Kidney tubule cell (primary cell): ENCODE measurements around the gene BRI3.

Experiments used
- DNase-seq: peaks from one replicate; pipeline ENCODE4 v3.0.0-alpha.2; 2018; ENCODE audit warnings: low spot score

Gene BRI3

DNA sequence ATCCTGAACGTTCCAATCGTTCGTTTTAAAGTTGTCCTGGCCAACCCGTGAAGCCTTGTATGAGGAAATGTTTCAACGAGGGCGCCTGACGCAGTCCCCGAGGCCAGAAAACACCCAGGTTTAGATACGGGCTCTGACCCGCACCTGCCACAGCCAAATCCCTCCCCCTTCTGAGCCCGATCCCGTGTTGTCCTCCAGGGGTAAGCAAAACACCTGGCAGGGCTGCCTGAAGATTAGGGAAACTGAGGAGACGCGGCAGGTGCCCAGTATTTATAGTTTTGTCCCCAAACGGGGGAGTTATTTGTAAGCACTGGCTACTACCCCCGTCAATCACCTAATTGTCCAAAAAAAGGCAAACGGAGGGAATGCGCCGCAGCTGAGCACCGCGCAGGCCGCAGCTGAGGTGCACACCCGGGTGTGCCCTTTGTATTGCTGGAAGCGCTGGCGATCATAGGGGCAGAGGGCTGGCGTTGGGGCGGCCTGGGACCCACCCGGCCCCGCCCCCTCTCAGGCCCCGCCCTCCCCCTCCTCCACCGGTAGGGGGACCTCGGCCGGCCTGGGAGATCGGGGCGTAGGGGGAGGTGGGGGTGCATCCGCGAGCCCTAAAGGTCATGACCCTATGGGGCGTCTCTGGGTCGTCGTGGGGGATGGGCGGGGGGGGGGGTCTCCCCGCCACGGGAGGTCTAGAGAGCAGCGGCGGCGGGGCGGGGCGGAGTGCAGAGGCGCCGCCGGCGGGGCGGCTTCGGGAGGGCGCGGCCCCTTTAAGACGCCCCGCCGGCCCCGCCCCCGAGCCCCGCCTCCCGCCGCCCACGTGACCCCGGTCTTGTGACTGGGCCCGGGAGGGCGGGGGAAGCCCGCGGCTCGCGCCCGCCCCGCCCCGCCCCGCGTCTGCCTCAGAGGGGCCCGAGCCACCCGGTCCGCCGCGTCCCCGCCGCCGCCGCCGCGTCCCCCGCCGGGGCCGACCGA is at the start of gene BRI3:
Gene BRI3, plus strand, starts transcription at position 896 of the 966 bp plus-strand sequence. CDS start 110 bp downstream, outside the sequence.
- peak; percentile 93 for DNase-seq

GRCh38 chr7:98232263-98232585 is 49.3 kb upstream of the BRI3 start:
- DNase-seq, result no peak

- DNase-seq, result no peak
Observed at GRCh38 chr7:98232799-98233198, 48.7 kb upstream of the BRI3 start.

GRCh38 chr7:98233219-98234070 is 48.0 kb upstream of the BRI3 start:
- no peak for DNase-seq

DNA sequence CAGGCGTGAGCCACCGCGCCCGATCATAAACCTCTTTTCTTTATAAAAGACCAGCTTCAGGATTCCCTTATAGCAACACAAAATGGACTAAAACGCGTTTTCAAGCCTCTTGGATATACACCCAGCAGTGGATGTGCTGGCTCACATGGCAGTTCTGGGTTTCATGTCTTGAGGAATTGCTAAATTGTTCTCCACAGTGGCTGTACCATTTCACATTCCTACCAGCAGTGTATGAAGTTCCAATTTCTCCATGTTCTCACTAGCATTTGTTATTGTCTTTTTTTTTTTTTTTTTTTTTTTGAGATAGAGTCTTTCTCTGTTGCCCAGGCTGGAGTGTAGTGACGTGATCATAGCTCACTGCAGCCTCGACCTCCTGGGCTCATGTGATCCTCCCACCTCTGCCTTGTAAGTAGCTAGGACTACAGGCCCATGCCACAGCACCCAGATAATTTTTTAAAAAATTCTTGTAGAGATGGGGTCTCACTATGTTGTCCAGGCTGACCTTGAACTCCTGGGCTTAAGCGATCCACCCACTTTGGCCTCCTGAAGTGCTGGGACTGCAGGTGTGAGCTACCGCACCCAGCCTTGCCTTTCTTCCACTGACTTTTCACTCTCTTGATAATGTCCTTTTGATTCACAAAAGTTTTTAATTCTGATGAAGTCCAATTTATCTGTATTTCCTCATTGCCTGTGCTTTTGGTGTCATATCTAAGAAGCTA is 46.9 kb upstream of the BRI3 start:
- DNase-seq, result no peak

- no peak for DNase-seq
Observed at GRCh38 chr7:98235901-98236300, 45.6 kb upstream of the BRI3 start.

GRCh38 chr7:98236355-98237185 is 44.9 kb upstream of the BRI3 start:
- no peak for DNase-seq

DNA sequence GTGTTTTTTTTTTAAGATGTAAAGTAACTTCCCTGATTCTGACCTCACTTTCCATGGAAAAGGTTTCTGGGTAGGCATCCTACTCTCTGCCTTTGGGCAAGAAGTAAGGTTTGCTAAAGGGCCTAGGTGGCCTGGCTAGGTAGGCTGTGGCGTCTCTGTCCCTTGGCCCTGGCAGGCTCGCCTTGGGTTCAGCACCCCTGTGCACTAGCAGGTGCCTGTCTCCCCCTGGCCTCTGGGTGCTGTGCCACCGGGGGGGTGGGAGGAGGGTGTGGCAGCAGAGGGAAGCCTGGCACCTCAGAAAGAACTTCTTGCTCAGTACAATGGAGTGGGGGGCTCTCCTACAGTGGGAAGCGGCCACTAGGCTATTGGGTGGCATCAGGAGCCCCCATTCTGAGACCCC is 43.4 kb upstream of the BRI3 start:
- DNase-seq, result no peak

DNA sequence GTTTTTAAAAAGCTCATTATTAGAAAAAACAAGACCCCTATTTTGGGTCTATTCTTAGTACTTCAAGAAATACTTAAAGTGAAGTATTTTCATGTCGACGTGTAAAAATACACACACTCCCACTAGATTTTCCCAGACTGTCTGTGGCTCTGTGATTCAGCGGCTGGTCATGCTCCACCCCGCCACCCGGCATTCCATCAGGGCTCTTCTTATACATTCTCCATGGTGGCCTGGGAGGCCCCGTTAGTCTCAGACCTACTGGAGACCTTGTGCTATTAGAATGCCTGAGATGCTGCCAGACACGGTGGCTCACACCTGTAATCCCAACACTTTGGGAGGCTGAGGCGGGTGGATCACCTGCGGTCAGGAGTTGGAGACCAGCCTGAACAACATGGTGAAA is 42.5 kb upstream of the BRI3 start:
- peak; percentile 9 for DNase-seq

DNA sequence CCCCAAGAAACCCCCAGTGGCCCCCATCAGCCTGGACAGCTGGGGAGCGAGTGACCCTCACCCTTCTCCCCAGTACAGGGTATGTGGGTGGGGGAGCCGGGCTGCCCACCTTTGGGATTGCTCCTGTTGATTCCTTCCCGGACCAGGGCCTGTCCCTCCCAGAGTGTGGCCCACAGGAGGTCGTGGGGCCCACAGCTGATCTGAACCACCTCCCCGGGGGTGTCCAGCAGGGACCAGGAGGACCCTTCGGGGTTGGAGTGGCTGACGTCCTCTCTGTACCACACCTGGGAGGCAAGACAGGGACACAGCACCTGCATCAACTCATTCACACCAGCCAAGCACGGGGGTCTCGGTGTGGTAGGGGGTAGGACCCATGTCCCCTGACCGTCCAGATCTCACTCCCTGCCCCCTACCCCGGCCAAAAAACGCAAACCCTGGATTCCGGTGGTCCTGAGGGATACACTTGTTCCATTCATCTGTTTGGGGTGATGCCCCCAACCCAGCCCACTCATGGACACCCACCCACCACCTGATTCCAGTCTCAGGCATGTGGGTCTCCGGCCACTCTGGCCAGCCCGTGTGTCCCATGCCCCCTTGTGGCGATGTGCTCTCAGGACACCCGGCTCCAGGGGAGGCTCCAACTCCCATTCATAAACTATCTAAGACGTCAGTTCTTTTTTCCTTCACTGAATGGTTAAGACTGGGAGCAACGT is 40.4 kb upstream of the BRI3 start:
- peak; percentile 41 for DNase-seq

DNA sequence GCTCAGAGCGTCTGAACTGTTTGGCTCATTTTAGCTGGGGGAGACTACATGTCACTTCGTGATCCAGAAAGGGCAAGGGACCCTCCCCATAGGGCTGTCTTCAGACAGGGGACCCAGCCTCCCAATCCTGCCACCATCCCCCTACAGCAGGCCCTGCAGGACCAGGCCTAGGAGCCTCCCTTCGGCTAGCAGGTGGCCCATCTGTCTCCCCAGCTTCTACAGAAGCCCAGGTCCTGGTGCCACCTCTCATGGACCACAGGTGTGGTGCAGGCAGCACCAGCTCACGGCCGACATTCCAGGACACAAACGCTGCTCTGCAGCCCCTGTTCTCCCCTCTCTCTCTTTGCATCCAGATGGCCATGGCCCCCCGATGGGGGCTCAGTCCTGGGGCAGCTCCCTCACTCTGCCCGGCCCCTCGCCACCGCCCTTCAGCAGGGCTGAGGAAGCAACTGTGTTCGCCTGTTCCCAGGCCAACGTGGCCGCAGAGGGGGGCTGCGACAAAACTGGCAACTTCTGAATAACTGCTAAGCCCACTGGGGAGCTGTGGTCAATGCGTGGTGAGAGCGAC is 39.7 kb upstream of the BRI3 start:
- DNase-seq, result no peak

GRCh38 chr7:98242342-98242741 is 39.1 kb upstream of the BRI3 start:
- DNase-seq, result no peak

DNA sequence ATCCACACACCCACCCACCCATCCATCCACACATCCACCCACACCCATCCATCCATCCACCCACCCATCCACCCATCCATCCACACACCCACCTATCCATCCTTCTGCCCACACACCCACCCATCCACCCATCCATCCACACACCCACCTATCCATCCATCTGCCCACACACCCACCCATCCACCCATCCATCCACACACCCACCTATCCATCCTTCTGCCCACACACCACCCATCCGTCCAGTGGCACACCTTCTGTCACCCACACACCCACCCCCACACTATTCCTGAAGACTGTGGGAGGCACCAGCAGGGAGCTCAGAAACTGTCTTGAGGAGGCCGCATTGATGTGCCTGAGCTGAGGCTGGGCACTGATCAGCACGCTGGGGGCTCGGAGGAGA is 38.6 kb upstream of the BRI3 start:
- DNase-seq, result no peak

- no peak for DNase-seq
Observed at GRCh38 chr7:98244871-98245270, 36.6 kb upstream of the BRI3 start.

DNA sequence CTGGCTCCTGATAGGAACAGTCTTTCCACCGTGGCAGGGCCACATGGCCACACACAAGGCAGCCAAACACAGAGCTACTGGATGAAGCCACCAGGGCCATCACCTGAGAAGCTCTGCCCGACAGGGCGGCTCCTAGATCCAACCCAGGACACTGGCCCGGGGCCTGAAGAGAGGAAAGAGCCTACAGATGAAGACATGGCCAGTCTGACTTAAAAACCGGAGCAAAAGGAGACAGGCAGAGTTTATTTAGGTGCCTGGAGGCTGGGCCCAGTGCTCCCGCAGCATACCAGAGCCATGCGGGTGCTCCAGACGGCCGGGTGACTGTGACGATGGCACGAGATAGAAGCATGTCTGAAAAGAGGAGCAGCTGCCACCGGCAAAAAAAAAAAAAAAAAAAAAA is 33.3 kb upstream of the BRI3 start:
- no peak for DNase-seq

DNA sequence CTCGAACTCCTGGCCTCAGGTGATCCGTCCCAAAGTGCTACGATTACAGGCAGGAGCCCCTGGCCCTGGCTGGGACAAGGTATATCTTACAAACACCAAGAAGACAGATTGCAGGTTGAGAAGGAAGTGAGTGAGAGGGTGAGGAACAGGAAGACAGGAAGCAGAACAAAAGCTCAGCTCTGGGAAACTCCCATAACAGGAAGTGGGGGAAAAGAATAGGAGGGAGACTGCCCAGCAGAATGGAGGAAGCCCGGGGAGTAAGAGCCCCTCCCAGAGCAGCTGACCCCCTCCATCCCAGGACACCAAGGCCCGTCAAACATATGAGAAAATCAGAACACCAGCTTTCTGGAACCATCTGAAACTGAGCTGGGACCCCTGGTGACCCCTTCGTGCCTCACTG is 32.4 kb upstream of the BRI3 start:
- DNase-seq, result peak; percentile 34

GRCh38 chr7:98250789-98251188 is 30.7 kb upstream of the BRI3 start:
- no peak for DNase-seq

- no peak for DNase-seq
Observed at GRCh38 chr7:98251231-98251600, 30.3 kb upstream of the BRI3 start.

- DNase-seq, result peak; percentile 93
Observed at GRCh38 chr7:98251601-98252424, 29.7 kb upstream of the BRI3 start, which contains the start of gene TECPR1. TSS of gene TECPR1 (minus strand) at chr7:98252232. CDS start at chr7:98246146, 6,086 bp downstream.
